Mesothelial cell of epicardium (in vitro differentiated cells): Measurements from ENCODE around the gene OTOP3. TPM values are rescaled to one million over a fixed set of nuclear protein-coding genes. Genes with fewer than 3 reads are reported as not detected.

ENCODE experiments used
- DNase-seq, 2 experiments: peaks; one replicate each; pipeline ENCODE4 v3.0.0; 2021; ENCODE audit warnings: low spot score in 2 of 2; ENCODE audit not compliant: unreplicated experiment in 2 of 2
- H3K27ac Mint-ChIP-seq: 2 replicates; pipeline ENCODE4 v1.8.0; 2021; ENCODE audit warnings: mixed read lengths
- H3K27me3 Mint-ChIP-seq: 2 replicates; pipeline ENCODE4 v1.8.0; 2021; ENCODE audit warnings: low read depth, mixed read lengths
- H3K36me3 Mint-ChIP-seq: 2 replicates; pipeline ENCODE4 v1.8.0; 2021; ENCODE audit warnings: mixed read lengths
- H3K4me1 Mint-ChIP-seq: 2 replicates; pipeline ENCODE4 v1.8.0; 2021; ENCODE audit warnings: mixed read lengths
- H3K4me3 Mint-ChIP-seq: 2 replicates; pipeline ENCODE4 v1.8.0; 2021; ENCODE audit warnings: mild to moderate bottlenecking, moderate library complexity, mixed read lengths
- H3K9me3 Mint-ChIP-seq: 2 replicates; pipeline ENCODE4 v1.8.0; 2021; ENCODE audit warnings: mixed read lengths
- total RNA-seq: library from RNA; stranded (reverse); gene quantifications from 3 replicates; pipeline ENCODE4 v1.2.1, GENCODE V29; 2021
- TF ChIP-seq, protein P1 (sequence below): fragments of 200-600 bp; sonication (generic); IDR thresholded peaks from one replicate; pipeline ENCODE4 v1.5.0; 2021; ENCODE audit warnings: antibody characterized with exemption; ENCODE audit not compliant: unreplicated experiment

The OTOP3 gene
- total RNA-seq, 1 donor from 2014 or later, result not detected

DNA sequence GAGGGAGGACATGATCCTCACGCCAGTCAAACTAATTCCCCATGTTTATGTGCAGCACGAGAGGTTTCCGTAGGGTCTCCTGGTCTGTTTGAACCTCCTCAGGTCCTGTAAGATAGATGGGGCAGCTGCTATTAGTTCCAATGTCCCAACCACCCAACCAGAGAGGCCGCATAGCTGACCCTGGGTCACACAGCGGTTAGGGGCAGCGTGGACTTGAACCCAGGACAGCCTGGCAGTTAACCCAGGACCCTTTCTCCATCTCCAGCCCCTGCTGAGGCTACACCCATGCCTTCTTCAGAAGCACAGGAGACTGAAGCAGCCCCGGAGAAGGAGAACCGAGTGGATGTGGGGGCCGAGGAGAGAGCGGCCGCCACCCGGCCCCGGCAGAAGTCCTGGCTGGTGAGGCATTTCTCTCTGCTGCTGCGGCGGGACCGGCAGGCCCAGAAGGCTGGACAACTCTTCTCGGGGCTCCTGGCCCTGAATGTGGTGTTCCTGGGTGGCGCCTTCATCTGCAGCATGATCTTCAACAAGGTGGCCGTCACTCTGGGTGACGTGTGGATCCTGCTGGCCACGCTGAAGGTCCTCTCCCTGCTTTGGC is 5.5 kb downstream of the OTOP3 start:
- Mint-ChIP-seq H3K4me1 (no peaks in the 10 kb centered on the region), H3K4me3 (no peak overlapping the region), H3K36me3 (no peaks in the 10 kb centered on the region), H3K27me3 (peaks cover 89% of the 10 kb centered on the region), H3K27ac (no peak overlapping the region), H3K9me3 (no peaks in the 10 kb centered on the region)
- no peak for DNase-seq
- TF ChIP-seq, protein P1, sequence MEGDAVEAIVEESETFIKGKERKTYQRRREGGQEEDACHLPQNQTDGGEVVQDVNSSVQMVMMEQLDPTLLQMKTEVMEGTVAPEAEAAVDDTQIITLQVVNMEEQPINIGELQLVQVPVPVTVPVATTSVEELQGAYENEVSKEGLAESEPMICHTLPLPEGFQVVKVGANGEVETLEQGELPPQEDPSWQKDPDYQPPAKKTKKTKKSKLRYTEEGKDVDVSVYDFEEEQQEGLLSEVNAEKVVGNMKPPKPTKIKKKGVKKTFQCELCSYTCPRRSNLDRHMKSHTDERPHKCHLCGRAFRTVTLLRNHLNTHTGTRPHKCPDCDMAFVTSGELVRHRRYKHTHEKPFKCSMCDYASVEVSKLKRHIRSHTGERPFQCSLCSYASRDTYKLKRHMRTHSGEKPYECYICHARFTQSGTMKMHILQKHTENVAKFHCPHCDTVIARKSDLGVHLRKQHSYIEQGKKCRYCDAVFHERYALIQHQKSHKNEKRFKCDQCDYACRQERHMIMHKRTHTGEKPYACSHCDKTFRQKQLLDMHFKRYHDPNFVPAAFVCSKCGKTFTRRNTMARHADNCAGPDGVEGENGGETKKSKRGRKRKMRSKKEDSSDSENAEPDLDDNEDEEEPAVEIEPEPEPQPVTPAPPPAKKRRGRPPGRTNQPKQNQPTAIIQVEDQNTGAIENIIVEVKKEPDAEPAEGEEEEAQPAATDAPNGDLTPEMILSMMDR, result no peak

DNA sequence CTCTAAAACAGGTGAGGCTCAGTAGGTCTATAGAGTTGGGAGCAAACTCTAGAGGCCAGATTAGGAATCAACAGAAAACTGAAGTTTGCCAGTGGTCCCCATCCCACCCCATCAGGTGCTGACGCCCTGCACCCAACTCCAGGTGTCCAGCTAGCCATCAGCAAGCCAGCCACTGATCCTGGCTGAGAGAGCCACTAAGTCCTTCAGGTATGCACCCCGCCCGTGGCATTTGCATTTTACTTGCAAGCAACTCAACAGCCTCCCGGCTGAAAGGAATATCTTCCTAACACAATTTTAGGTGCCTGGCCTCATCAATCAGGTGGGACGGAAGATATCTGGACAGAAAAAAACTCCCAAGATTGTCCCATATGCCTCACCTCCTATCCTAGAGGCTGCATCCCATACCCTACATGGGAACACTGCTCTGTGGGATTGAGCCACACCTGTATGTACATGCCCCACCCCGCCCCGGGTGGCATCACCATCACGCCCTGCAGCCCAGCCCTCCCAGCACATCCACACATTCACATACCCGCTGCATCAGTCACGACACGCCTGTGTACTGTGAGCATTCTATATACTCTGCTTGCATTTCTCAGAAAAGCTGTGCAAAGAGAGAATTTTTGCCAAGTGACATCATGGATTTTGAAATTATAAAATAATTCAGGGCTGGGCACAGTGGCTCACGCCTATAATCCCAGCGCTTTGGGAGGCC is 8.3 kb downstream of the OTOP3 start:
- Mint-ChIP-seq H3K27ac (no peak overlapping the region), H3K27me3 (peaks cover 71% of the 10 kb centered on the region), H3K36me3 (no peaks in the 10 kb centered on the region), H3K9me3 (no peaks in the 10 kb centered on the region), H3K4me1 (no peaks in the 10 kb centered on the region), H3K4me3 (no peak overlapping the region)
- no peak for DNase-seq
- TF ChIP-seq, protein P1, result no peak

DNA sequence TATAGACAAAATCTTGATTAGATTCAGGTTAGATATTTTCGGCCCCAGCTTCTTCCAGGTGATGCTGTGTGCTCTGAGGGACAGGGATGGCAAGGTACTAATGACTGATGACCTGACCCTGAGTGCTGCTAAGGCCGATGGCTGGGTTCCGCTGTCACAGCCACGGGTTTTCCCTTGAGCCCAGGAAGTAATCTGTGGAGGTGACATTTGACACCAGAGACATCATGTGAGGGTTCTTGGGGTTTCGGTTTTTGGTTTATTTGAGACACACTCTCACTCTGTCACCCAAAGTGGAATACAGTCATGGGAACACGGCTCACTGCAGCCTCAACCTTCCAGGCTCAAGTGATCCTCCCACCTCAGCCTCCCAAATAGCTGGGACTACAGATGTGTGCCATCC is 9.8 kb downstream of the OTOP3 start:
- Mint-ChIP-seq H3K9me3 (no peaks in the 10 kb centered on the region), H3K27ac (no peak overlapping the region), H3K36me3 (no peaks in the 10 kb centered on the region), H3K27me3 (peaks cover 60% of the 10 kb centered on the region), H3K4me3 (no peak overlapping the region), H3K4me1 (peaks cover 5% of the 10 kb centered on the region)
- TF ChIP-seq, protein P1, result no peak
- no peak for DNase-seq

DNA sequence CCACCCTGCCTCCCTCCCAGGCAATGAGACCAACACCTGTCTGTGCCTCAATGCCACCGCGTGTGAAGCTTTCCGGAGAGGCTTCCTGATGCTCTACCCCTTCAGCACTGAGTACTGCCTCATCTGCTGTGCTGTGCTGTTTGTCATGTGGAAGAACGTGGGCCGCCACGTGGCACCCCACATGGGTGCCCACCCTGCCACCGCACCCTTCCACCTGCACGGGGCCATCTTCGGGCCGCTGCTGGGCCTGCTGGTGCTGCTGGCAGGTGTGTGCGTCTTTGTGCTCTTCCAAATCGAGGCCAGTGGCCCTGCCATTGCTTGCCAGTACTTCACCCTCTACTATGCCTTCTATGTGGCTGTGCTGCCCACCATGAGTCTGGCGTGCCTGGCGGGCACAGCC is 10.9 kb downstream of the OTOP3 start:
- no peaks in the 10 kb centered on the region for H3K36me3 Mint-ChIP-seq
- H3K4me3 Mint-ChIP-seq, result no peak overlapping the region
- H3K27me3 Mint-ChIP-seq, result peaks cover 52% of the 10 kb centered on the region
- DNase-seq, result no peak
- H3K27ac Mint-ChIP-seq, result no peak overlapping the region
- TF ChIP-seq, protein P1, result no peak
- no peaks in the 10 kb centered on the region for H3K9me3 Mint-ChIP-seq
- H3K4me1 Mint-ChIP-seq, result peaks cover 5% of the 10 kb centered on the region

DNA sequence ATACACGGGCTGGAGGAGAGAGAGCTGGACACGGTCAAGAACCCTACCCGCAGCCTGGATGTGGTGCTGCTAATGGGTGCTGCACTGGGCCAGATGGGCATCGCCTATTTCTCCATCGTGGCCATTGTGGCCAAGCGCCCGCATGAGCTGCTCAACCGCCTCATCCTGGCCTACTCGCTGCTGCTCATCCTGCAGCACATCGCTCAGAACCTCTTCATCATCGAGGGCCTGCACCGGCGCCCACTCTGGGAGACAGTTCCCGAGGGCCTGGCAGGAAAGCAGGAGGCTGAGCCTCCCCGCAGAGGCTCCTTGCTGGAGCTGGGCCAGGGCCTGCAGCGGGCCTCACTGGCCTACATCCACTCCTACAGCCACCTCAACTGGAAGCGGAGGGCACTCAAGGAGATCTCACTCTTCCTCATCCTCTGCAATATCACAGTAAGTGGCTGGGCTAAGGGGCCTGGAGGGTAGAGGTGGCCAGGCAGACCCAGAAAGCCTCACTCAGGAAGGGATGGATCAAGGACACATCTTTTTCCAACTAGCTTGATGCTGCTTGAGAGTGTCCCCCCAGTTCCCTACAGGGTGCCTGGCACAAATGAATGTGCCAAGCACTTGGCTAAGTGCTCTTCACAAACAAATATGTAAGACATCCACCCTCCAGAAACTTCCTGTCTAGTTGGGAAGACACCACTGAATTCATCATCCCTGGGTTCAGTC is 11.5 kb downstream of the OTOP3 start:
- no peaks in the 10 kb centered on the region for H3K36me3 Mint-ChIP-seq
- no peak for DNase-seq
- H3K4me1 Mint-ChIP-seq, result peaks cover 5% of the 10 kb centered on the region
- no peak overlapping the region for H3K27ac Mint-ChIP-seq
- H3K9me3 Mint-ChIP-seq, result no peaks in the 10 kb centered on the region
- no peak overlapping the region for H3K4me3 Mint-ChIP-seq
- peaks cover 47% of the 10 kb centered on the region for H3K27me3 Mint-ChIP-seq
- TF ChIP-seq, protein P1, result no peak
